SK-N-SH treated with all-trans-retinoic acid at 6 μM for 48 hours (cell line): ENCODE measurements around the gene ESF1.

Experiments used
- CREB5 ChIP-seq: fragments of 250-450 bp; sonication (Bioruptor Pico); IDR thresholded peaks from 2 replicates; pipeline ENCODE4 v1.5.1; 2020; ENCODE audit warnings: low read depth, mild to moderate bottlenecking, moderate library complexity
- ESRRG ChIP-seq: fragments of 250-450 bp; sonication (Bioruptor Pico); IDR thresholded peaks from 2 replicates; pipeline ENCODE4 v1.6.1; 2021; ENCODE audit warnings: mild to moderate bottlenecking
- PATZ1 ChIP-seq: fragments of 250-450 bp; sonication (Bioruptor Pico); IDR thresholded peaks from 2 replicates; pipeline ENCODE4 v1.8.0; 2020; ENCODE audit warnings: mild to moderate bottlenecking, moderate library complexity, borderline replicate concordance
- POU6F1 ChIP-seq: fragments of 250-450 bp; sonication (Bioruptor Pico); IDR thresholded peaks from 2 replicates; pipeline ENCODE4 v1.8.0; 2021; ENCODE audit warnings: low read depth, mild to moderate bottlenecking, moderate library complexity, borderline replicate concordance

- TF ChIP-seq ESRRG (CRISPR knock-in tag) (no peak), PATZ1 (CRISPR knock-in tag) (no peak), CREB5 (CRISPR knock-in tag) (no peak), POU6F1 (CRISPR knock-in tag) (no peak)
Observed at GRCh38 chr20:13708234-13708633, 76.5 kb downstream of the ESF1 start.
